HepG2 (cell line): Measurements from ENCODE around the gene TMEM214. TPM values are rescaled to one million over a fixed set of nuclear protein-coding genes. Genes with fewer than 3 reads are reported as not detected.

ENCODE experiments used
- ATAC-seq: fragments of 200-7000 bp; cut with Tn5 transposase; 3 replicates; pipeline ENCODE4 v1.9.1; 2020; ENCODE audit warnings: mild to moderate bottlenecking, moderate library complexity
- BruUV-seq: library from RNA; stranded (reverse); fragments of 400-500 nt; replicated peaks from 2 replicates; lab custom pipeline; 2021; lab: Mats Ljungman, UMichigan
- CTCF ChIA-PET: fragments of 300-600 bp; formaldehyde crosslinking; extraction: SDS; loops from one replicate; lab custom pipeline; 2021; ENCODE audit warnings: low total read pairs, inconsistent platforms, low intra/inter-chr PET ratio; lab: Yijun Ruan, JAX
- POLR2A ChIA-PET: fragments of 350-600 bp; sonication (Branson Sonifier 250); formaldehyde crosslinking; loops from one replicate; lab custom pipeline; 2020; ENCODE audit warnings: antibody characterized with exemption, inconsistent platforms; lab: Yijun Ruan, JAX
- DNase-seq: peaks from one replicate; pipeline ENCODE4 v3.0.0-alpha.2; 2015; ENCODE audit warnings: low spot score
- FAIRE-seq: peaks from 3 replicates; lab custom pipeline; 2011; peaks lifted over from hg19 to GRCh38; lab: Jason Lieb, UNC
- H2AFZ ChIP-seq: one replicate; pipeline ENCODE4 v1.6.1; 2011; ENCODE audit warnings: low read length, inconsistent platforms
- H3K27ac ChIP-seq: fragments of 300-600 bp; 3 replicates; pipeline ENCODE4 v1.8.0; 2011; ENCODE audit warnings: mixed run types, mild to moderate bottlenecking, mixed read lengths, low read length, inconsistent platforms; ENCODE audit not compliant: insufficient read depth; ENCODE audit errors: extremely low read length
- H3K27me3 ChIP-seq, 2 experiments: fragments of 200-600 bp in 1 of 2; 2 replicates in 1 of 2; 3 replicates in 1 of 2; pipeline versions ENCODE4 v1.6.0 to v1.8.0; 2011; ENCODE audit warnings: low read length in 2 of 2, mild to moderate bottlenecking in 2 of 2, moderate library complexity in 2 of 2, inconsistent platforms in 1 of 2; ENCODE audit not compliant: insufficient read depth in 2 of 2, control insufficient read depth in 1 of 2
- H3K36me3 ChIP-seq, 2 experiments: fragments of 200-600 bp in 1 of 2; replicated peaks in 1 of 2; 2 replicates in 1 of 2; 3 replicates in 1 of 2; pipeline versions ENCODE4 v1.5.1 to v1.8.0; 2011; ENCODE audit warnings: low read length in 2 of 2, inconsistent platforms in 1 of 2; ENCODE audit not compliant: insufficient read depth in 2 of 2, control insufficient read depth in 1 of 2
- H3K4me1 ChIP-seq: 2 replicates; pipeline ENCODE4 v1.5.1; 2012; ENCODE audit warnings: low read length, inconsistent platforms; ENCODE audit not compliant: insufficient read depth
- H3K4me2 ChIP-seq: 2 replicates; pipeline ENCODE4 v1.6.0; 2011; ENCODE audit warnings: low read depth, low read length, inconsistent platforms
- H3K4me3 ChIP-seq, 3 experiments: fragments of 200-600 bp in 1 of 3; sonication (generic), shearing (Covaris generic) in 1 of 3; replicated peaks in 1 of 3; 2 replicates each; pipeline ENCODE4 v1.5.1; 2011 to 2016; ENCODE audit warnings: low read length in 3 of 3, inconsistent platforms in 2 of 3, low read depth in 2 of 3, mild to moderate bottlenecking in 2 of 3, control low read depth in 1 of 3, mixed read lengths in 1 of 3; ENCODE audit not compliant: insufficient read depth in 1 of 3
- H3K79me2 ChIP-seq: one replicate; pipeline ENCODE4 v1.6.1; 2011; ENCODE audit warnings: low read length, inconsistent platforms; ENCODE audit not compliant: insufficient read depth
- H3K9ac ChIP-seq: 2 replicates; pipeline ENCODE4 v1.6.0; 2011; ENCODE audit warnings: mild to moderate bottlenecking, low read depth, low read length, inconsistent platforms; ENCODE audit not compliant: insufficient read depth
- H3K9me3 ChIP-seq: 2 replicates; pipeline ENCODE4 v1.5.1; 2012; ENCODE audit warnings: mild to moderate bottlenecking, low read length
- H4K20me1 ChIP-seq: 2 replicates; pipeline ENCODE4 v1.6.0; 2011; ENCODE audit warnings: inconsistent platforms, mild to moderate bottlenecking, low read length, moderate library complexity; ENCODE audit not compliant: insufficient read depth
- BHLHE40 ChIP-seq: IDR thresholded peaks from 2 replicates; pipeline ENCODE4 v1.6.1; 2011; ENCODE audit warnings: low read length, improper control_type of control experiment
- CEBPG ChIP-seq: IDR thresholded peaks from 2 replicates; pipeline ENCODE4 v1.6.1; 2016
- FOXA3 ChIP-seq: IDR thresholded peaks from 2 replicates; pipeline ENCODE4 v1.6.1; 2016; ENCODE audit warnings: missing genetic modification reagents, missing compliant biosample characterization
- HDAC1 ChIP-seq: sonication (generic); formaldehyde crosslinking; IDR thresholded peaks from 2 replicates; pipeline ENCODE4 v1.5.1; 2020; ENCODE audit warnings: mild to moderate bottlenecking, missing genetic modification reagents
- HMGXB4 ChIP-seq, 2 experiments: sonication (generic) in 1 of 2; formaldehyde crosslinking in 1 of 2; IDR thresholded peaks; 2 replicates each; pipeline versions ENCODE4 v1.4.0 to v1.6.1; 2018 to 2020; ENCODE audit warnings: missing genetic modification reagents in 2 of 2, borderline replicate concordance in 1 of 2, low read depth in 1 of 2, mild to moderate bottlenecking in 1 of 2, missing biosample characterization in 1 of 2
- HNF4G ChIP-seq, 2 experiments: sonication (generic) in 1 of 2; formaldehyde crosslinking in 1 of 2; IDR thresholded peaks; 2 replicates each; pipeline versions ENCODE4 v1.4.0 to v1.6.1; 2011 to 2020; ENCODE audit warnings: borderline replicate concordance in 2 of 2, low read depth in 2 of 2, mild to moderate bottlenecking in 2 of 2, low read length in 1 of 2, missing genetic modification reagents in 1 of 2, moderate library complexity in 1 of 2
- MAF1 ChIP-seq: sonication (generic); formaldehyde crosslinking; IDR thresholded peaks from 2 replicates; pipeline ENCODE4 v1.5.0; 2020; ENCODE audit warnings: missing genetic modification reagents, borderline replicate concordance
- MAX ChIP-seq: IDR thresholded peaks from 2 replicates; pipeline ENCODE4 v1.6.1; 2012; ENCODE audit warnings: inconsistent platforms
- NCOR1 ChIP-seq: fragments of 200-600 bp; sonication (generic); IDR thresholded peaks from 2 replicates; pipeline ENCODE4 v1.7.0; 2017; ENCODE audit warnings: antibody characterized with exemption, low read length, borderline replicate concordance
- ZNF276 ChIP-seq: sonication (generic); formaldehyde crosslinking; IDR thresholded peaks from 2 replicates; pipeline ENCODE4 v1.4.0; 2020; ENCODE audit warnings: mild to moderate bottlenecking, low read depth, missing genetic modification reagents
- ZNF3 ChIP-seq: IDR thresholded peaks from 2 replicates; pipeline ENCODE4 v1.7.0; 2017; ENCODE audit warnings: inconsistent platforms
- ZNF691 ChIP-seq: sonication (generic); formaldehyde crosslinking; IDR thresholded peaks from 2 replicates; pipeline ENCODE4 v1.4.0; 2020; ENCODE audit warnings: missing genetic modification reagents, low read depth, mild to moderate bottlenecking, borderline replicate concordance
- WGBS: methylation state at CpG from one replicate; pipeline ENCODE4 v1.1.6; 2017; ENCODE audit warnings: low lambda C conversion rate; 5-methylcytosine and 5-hydroxymethylcytosine counted together
- in situ Hi-C: cut with HindIII; loops from 2 replicates; pipeline ENCODE4 v1.10.0; 2017; ENCODE audit warnings: low pct_unique_long_range_greater_than_20kb; ENCODE audit not compliant: extremely low pct_ligation_motif_present
- intact Hi-C: fragments of 100-400 bp; cut with micrococcal nuclease; formaldehyde crosslinking; loops from one replicate; pipeline ENCODE4 v1.10.0; 2022; ENCODE audit not compliant: unreplicated experiment
- polyA plus RNA-seq, 8 experiments: library from polyadenylated mRNA; depleted of rRNA in 3 of 8; stranded (reverse) in 7 of 8; unstranded in 1 of 8; fragments of >200 nt; fragmentation: Illumina TruSeq in 4 of 8; extraction: Trizol in 4 of 8; gene quantifications; 2 replicates each; pipeline versions ENCODE4 v1.2.1 to v1.2.3, GENCODE V29; 2011 to 2016; ENCODE audit warnings: low read depth in 4 of 8, missing spikeins in 1 of 8, mixed read lengths in 1 of 8; ENCODE audit not compliant: insufficient read depth in 1 of 8
- total RNA-seq, 5 experiments: library from RNA; depleted of rRNA; stranded (reverse); fragments of >200 nt; fragmentation: Illumina TruSeq; extraction: Trizol; gene quantifications; 2 replicates each; pipeline ENCODE4 v1.2.3, GENCODE V29; 2016; ENCODE audit warnings: low read depth in 1 of 5

Gene TMEM214
- total and polyA plus RNA-seq, 2 of the 13 experiments (the other 11 are each of a cell fraction or from before 2014, with no cell fraction given): 58.3 to 132 TPM

GRCh38 chr2:26989156-26989555 is 43.6 kb upstream of the TMEM214 start:
- ChIA-PET POLR2A (no interaction called here), CTCF (no interaction called here)
- Histone ChIP-seq H3K79me2 (no peaks in the 10 kb centered on the region), H3K9me3 (no peaks in the 10 kb centered on the region), H3K27ac (no peak overlapping the region), H3K9ac (no peak overlapping the region), H3K27me3 (peaks cover 0 to 14% of the 10 kb centered on the region in 2 experiments; a peak in 1 of 5 replicates), H3K36me3 (no peaks in the 10 kb centered on the region), H3K4me2 (no peak overlapping the region), H4K20me1 (no peaks in the 10 kb centered on the region), H3K4me3 (no peak overlapping the region), H3K4me1 (peaks cover 9% of the 10 kb centered on the region), H2AFZ (no peak overlapping the region)
- intact Hi-C loops: no loop called here
- ATAC-seq (no peak), FAIRE-seq (no peak), DNase-seq (no peak)
- 29% methylated on average over 8 of the region's 8 CpGs for WGBS
- no TSS peak for BruUV-seq
- in situ Hi-C loops: no loop called here
- TF ChIP-seq ZNF691 (CRISPR knock-in tag) (no peak), MAF1 (CRISPR knock-in tag) (no peak), ZNF3 (CRISPR knock-in tag) (no peak), HMGXB4 (CRISPR knock-in tag; IDR thresholded peaks at IDR 0.05; ENCODE audit: borderline replicate concordance in 1 of 2, low read depth in 1 of 2) (no peak)

GRCh38 chr2:26991717-26992116 is 41.0 kb upstream of the TMEM214 start:
- peak; percentile 75 for ATAC-seq
- no peaks in the 10 kb centered on the region for H4K20me1 ChIP-seq
- no TSS peak for BruUV-seq
- H3K36me3 ChIP-seq: no peaks in the 10 kb centered on the region
- H3K27ac ChIP-seq: no peak overlapping the region
- in situ Hi-C loops: no loop called here
- H3K9ac ChIP-seq: no peak overlapping the region
- peaks cover 0 to 14% of the 10 kb centered on the region in 2 experiments; a peak in 1 of 5 replicates for H3K27me3 ChIP-seq
- H3K4me2 ChIP-seq: no peak overlapping the region
- 6% methylated on average over 5 of the region's 5 CpGs for WGBS
- no peak overlapping the region for H2AFZ ChIP-seq
- H3K79me2 ChIP-seq: no peaks in the 10 kb centered on the region
- intact Hi-C loops: no loop called here
- ChIA-PET CTCF (no interaction called here), POLR2A (no interaction called here)
- FAIRE-seq: peak; percentile 39
- DNase-seq: peak; percentile 53
- peaks cover 9% of the 10 kb centered on the region for H3K4me1 ChIP-seq
- H3K4me3 ChIP-seq: no peak overlapping the region
- H3K9me3 ChIP-seq: no peaks in the 10 kb centered on the region
- TF ChIP-seq ZNF276 (no peak), HNF4G (IDR thresholded peaks at IDR 0.05; ENCODE audit: borderline replicate concordance, low read depth, low read length) (peak; percentile 72), HNF4G (CRISPR knock-in tag; IDR thresholded peaks at IDR 0.05; ENCODE audit: borderline replicate concordance, low read depth) (no peak), HDAC1 (peak; percentile 30; the same call in 1 of the 2 replicates), BHLHE40 (peak; percentile 67), NCOR1 (peak; percentile 74; the same call in 1 of the 2 replicates), CEBPG (CRISPR knock-in tag) (0 out of 2 replicates have a peak, but pooled peaks have one; percentile 23), FOXA3 (CRISPR knock-in tag) (peak; percentile 50; the same call in 1 of the 2 replicates), MAX (peak; percentile 46; the same call in 1 of the 2 replicates)
